HL-60 (cell line): ENCODE measurements around the gene KANSL1.
"Not testable (repeated sequence)": the region's sequence is repeated elsewhere in the genome, so short reads cannot be mapped to it uniquely, and the experiment has no call there.

Source experiments
- CTCF ChIP-seq: IDR thresholded peaks from one replicate; pipeline ENCODE4 v1.5.1; 2011; ENCODE audit warnings: low read length, control low read depth, inconsistent platforms; ENCODE audit not compliant: insufficient read depth
- POLR2AphosphoS5 ChIP-seq: IDR thresholded peaks from 2 replicates; pipeline ENCODE4 v1.6.1; 2012; ENCODE audit warnings: low read depth
- REST ChIP-seq: IDR thresholded peaks from 2 replicates; pipeline ENCODE4 v1.6.1; 2012; ENCODE audit warnings: low read depth; ENCODE audit not compliant: insufficient replicate concordance

- not testable (repeated sequence) for TF ChIP-seq REST, CTCF, POLR2AphosphoS5
Measured at GRCh38 chr17:46224864-46225263, 31.6 kb upstream of the KANSL1 start.
